Memory B cell (primary cell): ENCODE data around the gene DMXL2.
"Not testable (repeated sequence)": the region's sequence is repeated elsewhere in the genome, so short reads cannot be mapped to it uniquely, and the experiment has no call there.

Experiments
- ATAC-seq: fragments of 150-1000 bp; cut with Tn5 transposase; 2 replicates; pipeline ENCODE4 v1.10.0; 2021; ENCODE audit warnings: low read depth, mild to moderate bottlenecking, moderate library complexity
- DNase-seq, 2 donors: peaks; one replicate each; pipeline ENCODE4 v3.0.0; 2022; ENCODE audit warnings: low spot score in 2 of 2
- H3K27ac Mint-ChIP-seq: one replicate; pipeline ENCODE4 v1.8.0; 2022; ENCODE audit warnings: mild to moderate bottlenecking, moderate library complexity, mixed read lengths
- H3K27me3 Mint-ChIP-seq: one replicate; pipeline ENCODE4 v1.8.0; 2022; ENCODE audit warnings: mixed read lengths
- H3K36me3 Mint-ChIP-seq: one replicate; pipeline ENCODE4 v1.8.0; 2022; ENCODE audit warnings: mild to moderate bottlenecking, mixed read lengths
- H3K4me1 Mint-ChIP-seq: one replicate; pipeline ENCODE4 v1.8.0; 2022; ENCODE audit warnings: mixed read lengths
- H3K4me3 Mint-ChIP-seq: one replicate; pipeline ENCODE4 v1.8.0; 2022; ENCODE audit warnings: mild to moderate bottlenecking, moderate library complexity, mixed read lengths
- H3K9me3 Mint-ChIP-seq: one replicate; pipeline ENCODE4 v1.8.0; 2022; ENCODE audit warnings: mixed read lengths

Gene DMXL2

DNA sequence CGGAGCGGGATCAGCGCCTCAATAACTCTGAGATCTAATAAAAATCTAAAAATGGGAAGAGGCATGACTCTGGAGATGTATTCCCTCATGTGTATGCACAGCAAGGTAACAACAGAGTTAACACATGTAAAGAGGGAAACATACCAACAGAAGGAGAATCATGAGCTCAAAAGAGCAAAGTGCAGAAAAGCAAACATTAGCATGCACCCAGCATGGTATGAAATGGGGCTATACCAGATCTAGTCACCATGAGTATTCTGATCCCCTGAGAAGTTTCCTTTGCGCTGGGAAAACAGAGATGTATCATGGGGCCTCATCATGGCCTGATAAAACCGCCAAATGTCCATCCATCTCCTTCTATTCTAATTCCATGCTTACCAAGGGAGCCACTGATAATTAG, 152.1 kb downstream of the DMXL2 start:
- no peak overlapping the region for H3K27ac Mint-ChIP-seq
- H3K4me1 Mint-ChIP-seq, result no peaks in the 10 kb centered on the region
- ATAC-seq, result no peak

GRCh38 chr15:51460796-51461195, 161.8 kb downstream of the DMXL2 start:
- Mint-ChIP-seq H3K4me1 (no peaks in the 10 kb centered on the region), H3K27me3 (no peaks in the 10 kb centered on the region), H3K27ac (no peak overlapping the region), H3K9me3 (no peaks in the 10 kb centered on the region), H3K36me3 (peaks cover 3% of the 10 kb centered on the region), H3K4me3 (no peak overlapping the region)
- DNase-seq (no peak), ATAC-seq (no peak)

More for the DNA sequence above, 152.1 kb downstream of the DMXL2 start:
- Mint-ChIP-seq H3K27me3 (no peaks in the 10 kb centered on the region), H3K4me3 (no peak overlapping the region), H3K36me3 (no peaks in the 10 kb centered on the region), H3K9me3 (no peaks in the 10 kb centered on the region)
- no peak for DNase-seq

DNA sequence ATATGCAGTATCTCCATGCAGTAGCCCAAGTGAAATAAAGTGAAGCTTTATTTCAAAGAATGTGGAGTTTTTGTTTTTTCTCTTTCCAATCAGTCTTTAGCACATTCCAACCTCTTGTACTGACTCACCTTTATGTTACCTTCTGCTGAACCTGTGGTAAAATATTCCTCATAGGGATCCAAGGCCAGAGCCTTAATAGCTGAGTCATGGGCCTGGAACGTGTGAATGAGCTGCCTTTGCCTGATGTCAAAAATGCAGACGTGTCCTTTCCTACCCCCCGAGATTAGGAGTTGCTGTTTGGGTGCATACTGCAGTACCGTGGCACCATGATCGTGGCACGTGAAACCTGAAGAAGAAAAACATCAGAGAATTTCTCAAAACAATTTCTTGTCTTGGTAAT, 172.6 kb downstream of the DMXL2 start:
- Mint-ChIP-seq H3K9me3 (no peaks in the 10 kb centered on the region), H3K4me3 (no peak overlapping the region), H3K4me1 (no peaks in the 10 kb centered on the region), H3K36me3 (no peaks in the 10 kb centered on the region), H3K27me3 (no peaks in the 10 kb centered on the region), H3K27ac (no peak overlapping the region)
- ATAC-seq (no peak), DNase-seq (no peak)

DNA sequence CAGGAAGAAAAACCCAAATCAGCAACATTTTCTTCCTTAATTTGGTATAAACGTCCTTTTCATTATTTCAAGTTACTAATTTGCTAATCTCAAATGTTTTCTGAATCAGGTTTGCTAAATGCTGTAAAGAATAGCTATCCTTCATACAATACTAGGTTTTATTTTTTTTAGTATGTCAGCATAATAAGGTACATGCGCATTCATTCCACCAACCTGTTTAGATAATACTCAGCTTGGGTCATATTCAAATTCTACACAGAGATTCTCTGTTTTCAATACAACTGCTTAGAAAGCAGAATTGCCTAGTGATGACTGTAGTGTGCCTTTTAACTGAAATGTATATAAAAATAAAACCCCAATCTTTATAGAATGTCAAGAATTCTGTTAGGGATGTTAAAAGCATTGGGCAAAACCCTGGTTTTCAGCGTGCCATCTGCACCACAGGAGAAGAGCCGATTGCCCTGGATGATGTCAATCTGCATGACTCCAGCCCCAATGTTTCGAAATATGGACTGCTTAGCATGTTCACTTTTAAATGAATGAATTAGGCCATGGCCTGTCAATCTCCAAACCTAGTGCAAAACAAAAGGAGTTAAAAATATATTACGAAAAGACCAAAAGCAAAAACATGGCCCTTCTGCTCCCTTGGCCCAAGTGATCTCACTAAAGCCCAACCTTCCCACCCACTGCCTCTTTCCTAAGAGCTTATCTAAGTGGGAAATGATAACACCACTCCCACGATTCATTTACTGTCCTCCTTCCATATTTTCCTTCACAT, 173.8 kb downstream of the DMXL2 start:
- no peaks in the 10 kb centered on the region for H3K4me1 Mint-ChIP-seq
- no peaks in the 10 kb centered on the region for H3K36me3 Mint-ChIP-seq
- H3K27ac Mint-ChIP-seq, result no peak overlapping the region
- no peaks in the 10 kb centered on the region for H3K9me3 Mint-ChIP-seq
- no peak for ATAC-seq
- H3K4me3 Mint-ChIP-seq, result no peak overlapping the region
- no peak for DNase-seq
- no peaks in the 10 kb centered on the region for H3K27me3 Mint-ChIP-seq

DNA sequence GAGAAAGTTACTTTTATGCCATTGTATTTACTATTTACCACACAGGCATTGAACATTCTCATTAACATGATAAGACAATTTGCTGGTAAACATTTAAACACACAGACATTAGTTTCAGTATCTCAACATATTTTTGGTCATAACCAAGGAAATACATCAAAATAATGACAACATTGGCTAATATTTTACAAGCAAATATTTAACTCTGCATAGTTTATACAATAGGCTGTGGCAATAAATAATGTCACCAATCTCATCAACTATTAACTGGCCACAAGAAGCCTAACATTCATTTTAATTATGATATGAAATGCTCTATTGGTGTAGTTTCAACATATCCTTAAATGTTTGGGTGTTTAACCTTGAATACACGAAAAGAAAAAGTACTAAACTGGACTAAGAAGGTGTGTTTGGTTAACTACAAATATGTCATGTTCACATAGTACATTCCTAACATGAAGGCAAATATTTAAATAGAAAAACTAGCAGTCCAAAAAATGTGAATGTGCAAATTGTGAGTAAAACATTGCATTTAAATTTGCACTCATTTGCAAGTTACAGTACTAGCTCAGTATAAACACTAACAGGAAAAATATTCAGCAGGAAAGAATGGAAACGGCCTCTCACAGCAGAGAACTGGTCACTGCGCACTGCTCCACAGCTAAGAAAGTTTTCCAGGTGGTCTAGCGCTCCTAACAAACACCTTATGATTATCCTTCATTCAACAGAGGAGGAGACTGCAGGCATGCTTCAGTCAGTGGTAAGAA, 174.5 kb downstream of the DMXL2 start:
- Mint-ChIP-seq H3K4me3 (no peak overlapping the region), H3K9me3 (no peaks in the 10 kb centered on the region), H3K4me1 (no peaks in the 10 kb centered on the region), H3K36me3 (no peaks in the 10 kb centered on the region), H3K27me3 (no peaks in the 10 kb centered on the region), H3K27ac (no peak overlapping the region)
- ATAC-seq, result no peak
- DNase-seq, result no peak

DNA sequence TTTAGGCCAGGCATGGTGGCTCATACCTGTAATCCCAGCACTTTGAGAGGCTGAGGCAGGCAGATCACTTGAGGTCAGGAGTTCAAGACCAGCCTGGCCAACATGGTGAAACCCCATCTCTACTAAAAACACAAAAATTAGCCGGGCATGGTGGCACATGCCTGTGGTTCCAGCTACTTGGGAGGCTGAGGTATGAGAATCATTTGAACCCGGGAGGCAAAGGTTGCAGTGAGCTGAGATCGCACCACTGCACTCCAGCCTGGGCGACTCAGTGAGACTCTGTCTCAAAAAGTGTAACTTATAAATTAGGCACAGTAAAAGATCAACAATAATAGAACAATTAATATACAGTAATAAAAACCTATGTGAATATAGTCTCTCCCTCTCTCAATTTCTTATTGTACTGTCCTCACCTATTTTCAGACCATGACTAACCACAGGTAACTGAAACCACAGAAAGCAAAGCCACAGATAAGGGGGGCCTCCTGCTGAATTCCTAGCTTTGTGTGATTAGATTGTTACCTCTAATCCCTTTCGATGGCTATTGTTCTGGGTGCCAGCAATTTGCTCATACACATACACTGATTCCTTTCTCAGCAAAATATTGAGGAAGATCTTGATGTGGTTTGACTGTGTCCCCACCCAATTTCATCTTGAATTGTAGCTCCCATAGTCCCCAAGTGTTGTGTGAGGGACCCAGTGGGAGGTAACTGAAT, 176.4 kb downstream of the DMXL2 start:
- H3K27ac Mint-ChIP-seq, ATAC-seq, DNase-seq, H3K9me3 Mint-ChIP-seq, H3K36me3 Mint-ChIP-seq, H3K27me3 Mint-ChIP-seq, H3K4me1 Mint-ChIP-seq, H3K4me3 Mint-ChIP-seq: not testable (repeated sequence)

DNA sequence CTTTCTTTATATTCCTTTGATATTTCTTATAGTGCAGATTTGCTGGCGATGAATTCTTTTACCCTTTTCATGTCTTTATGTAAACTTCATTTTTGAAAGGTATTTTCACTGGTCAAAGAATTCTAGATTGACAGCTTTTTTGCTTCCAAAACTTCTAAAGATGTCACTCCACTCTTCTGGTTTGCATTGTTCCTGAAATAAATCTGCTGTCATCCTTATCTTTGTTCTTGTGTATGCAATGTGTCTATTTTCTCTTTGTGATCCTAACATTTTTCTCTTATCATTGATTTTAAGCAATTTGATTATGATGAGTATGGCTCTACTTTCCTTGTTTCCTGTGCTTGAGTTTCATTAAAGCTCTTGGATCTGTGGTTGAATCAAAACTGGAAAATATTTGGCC, 177.8 kb downstream of the DMXL2 start:
- no peak overlapping the region for H3K4me3 Mint-ChIP-seq
- H3K27me3 Mint-ChIP-seq, result no peaks in the 10 kb centered on the region
- no peak overlapping the region for H3K27ac Mint-ChIP-seq
- H3K4me1 Mint-ChIP-seq, result no peaks in the 10 kb centered on the region
- DNase-seq (no peak), ATAC-seq (no peak)
- H3K9me3 Mint-ChIP-seq, result no peaks in the 10 kb centered on the region
- no peaks in the 10 kb centered on the region for H3K36me3 Mint-ChIP-seq

GRCh38 chr15:51444112-51444511, 178.5 kb downstream of the DMXL2 start:
- Mint-ChIP-seq H3K4me3 (no peak overlapping the region), H3K9me3 (no peaks in the 10 kb centered on the region), H3K27me3 (no peaks in the 10 kb centered on the region), H3K4me1 (no peaks in the 10 kb centered on the region), H3K27ac (no peak overlapping the region), H3K36me3 (no peaks in the 10 kb centered on the region)
- no peak for ATAC-seq
- no peak for DNase-seq

GRCh38 chr15:51443282-51443914, 179.2 kb downstream of the DMXL2 start:
- DNase-seq, result no peak
- Mint-ChIP-seq H3K27ac (no peak overlapping the region), H3K4me1 (no peaks in the 10 kb centered on the region), H3K27me3 (no peaks in the 10 kb centered on the region), H3K9me3 (peaks cover 4% of the 10 kb centered on the region), H3K36me3 (no peaks in the 10 kb centered on the region), H3K4me3 (no peak overlapping the region)
- no peak for ATAC-seq

DNA sequence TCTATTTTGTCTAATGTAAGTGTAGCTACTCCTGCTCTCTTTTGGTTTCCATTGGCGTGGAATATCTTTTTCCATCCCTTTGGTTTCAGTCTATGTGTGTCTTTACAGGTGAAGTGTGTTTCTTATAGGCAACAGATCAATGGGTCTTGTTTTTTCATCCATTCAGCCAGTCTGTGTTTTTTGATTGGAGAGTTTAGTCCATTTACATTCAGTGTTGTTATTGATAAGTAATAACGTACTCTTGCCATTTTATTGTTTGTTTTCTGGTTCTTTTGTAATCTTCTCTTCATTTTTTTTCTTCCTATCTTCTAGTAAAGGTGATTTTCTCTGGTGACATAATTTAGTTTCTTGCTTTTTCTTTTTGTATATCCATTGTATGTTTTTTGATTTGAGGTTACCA, 184.0 kb downstream of the DMXL2 start:
- ATAC-seq, result no peak
- H3K4me3 Mint-ChIP-seq, result no peak overlapping the region

DNA sequence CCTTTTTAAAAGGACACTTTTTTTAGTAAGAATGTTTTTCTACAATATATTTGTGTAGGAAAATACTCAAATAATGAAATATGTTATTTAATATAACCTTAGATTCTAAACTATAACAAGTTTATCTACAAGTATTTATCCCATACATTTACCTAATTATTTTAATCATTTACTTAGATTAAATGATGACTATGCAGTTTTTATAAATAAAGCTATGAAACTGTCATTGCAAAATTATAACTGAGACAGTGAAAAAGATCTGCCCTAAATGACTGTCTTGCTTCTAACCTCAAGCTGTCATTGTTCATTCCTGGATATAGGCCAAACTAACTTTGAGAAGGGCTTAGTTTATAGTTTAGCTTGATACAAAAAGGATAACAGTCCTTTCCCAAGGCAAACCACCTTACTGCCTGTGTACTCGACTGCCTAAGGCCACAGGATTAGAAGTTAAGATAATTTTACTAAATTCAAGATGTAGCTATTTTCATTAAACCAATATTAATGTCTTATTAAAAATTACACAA, 197.0 kb downstream of the DMXL2 start:
- no peaks in the 10 kb centered on the region for H3K4me1 Mint-ChIP-seq
- H3K4me3 Mint-ChIP-seq, result no peak overlapping the region
- DNase-seq (no peak), ATAC-seq (no peak)
- no peak overlapping the region for H3K27ac Mint-ChIP-seq
- H3K9me3 Mint-ChIP-seq, result peaks cover 4% of the 10 kb centered on the region
- H3K36me3 Mint-ChIP-seq, result no peaks in the 10 kb centered on the region
- peaks cover 1% of the 10 kb centered on the region for H3K27me3 Mint-ChIP-seq

More for the DNA sequence above, 184.0 kb downstream of the DMXL2 start:
- Mint-ChIP-seq H3K27me3 (no peaks in the 10 kb centered on the region), H3K36me3 (no peaks in the 10 kb centered on the region), H3K4me1 (no peaks in the 10 kb centered on the region), H3K27ac (no peak overlapping the region), H3K9me3 (peaks cover 5% of the 10 kb centered on the region)
- DNase-seq, result no peak

GRCh38 chr15:51424780-51425179, 197.8 kb downstream of the DMXL2 start:
- ATAC-seq (no peak), DNase-seq (no peak)
- Mint-ChIP-seq H3K36me3 (no peaks in the 10 kb centered on the region), H3K4me1 (no peaks in the 10 kb centered on the region), H3K9me3 (no peaks in the 10 kb centered on the region), H3K27ac (no peak overlapping the region), H3K4me3 (no peak overlapping the region), H3K27me3 (peaks cover 1% of the 10 kb centered on the region)

DNA sequence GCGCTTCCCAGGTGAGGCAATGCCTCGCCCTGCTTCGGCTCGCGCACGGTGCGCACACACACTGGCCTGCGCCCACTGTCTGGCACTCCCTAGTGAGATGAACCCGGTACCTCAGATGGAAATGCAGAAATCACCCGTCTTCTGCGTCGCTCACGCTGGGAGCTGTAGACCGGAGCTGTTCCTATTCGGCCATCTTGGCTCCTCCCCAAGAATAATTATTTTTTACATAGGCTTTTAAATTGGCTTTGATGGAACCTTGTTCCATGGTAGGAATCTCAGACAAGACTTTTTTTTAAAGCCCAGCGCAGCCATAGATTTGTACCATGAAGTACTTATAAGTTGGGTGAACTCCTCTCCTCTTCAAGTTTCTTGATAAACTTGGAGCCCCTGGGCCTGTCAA, 199.5 kb downstream of the DMXL2 start:
- not testable (repeated sequence) for H3K9me3 Mint-ChIP-seq, DNase-seq, H3K4me3 Mint-ChIP-seq, H3K27ac Mint-ChIP-seq, ATAC-seq, H3K27me3 Mint-ChIP-seq, H3K4me1 Mint-ChIP-seq, H3K36me3 Mint-ChIP-seq

- Mint-ChIP-seq H3K27ac (no peak overlapping the region), H3K9me3 (no peaks in the 10 kb centered on the region), H3K27me3 (no peaks in the 10 kb centered on the region), H3K36me3 (no peaks in the 10 kb centered on the region), H3K4me1 (no peaks in the 10 kb centered on the region), H3K4me3 (no peak overlapping the region)
- ATAC-seq (no peak), DNase-seq (no peak)
These were observed 206.4 kb downstream of the DMXL2 start for GRCh38 chr15:51416129-51416528.
